22Rv1 (cell line): Measurements from ENCODE around the gene SORBS1.
"Not testable (repeated sequence)": the region's sequence is repeated elsewhere in the genome, so short reads cannot be mapped to it uniquely, and the experiment has no call there.

ENCODE experiments used
- H3K27ac ChIP-seq: fragments of 450-650 bp; 2 replicates; pipeline ENCODE4 v1.5.1; 2017
- ZFX ChIP-seq: fragments of 450-650 bp; IDR thresholded peaks from 2 replicates; pipeline ENCODE4 v1.6.1; 2017; ENCODE audit warnings: antibody characterized with exemption, borderline replicate concordance
- TF ChIP-seq, protein P1 (sequence below): fragments of 450-650 bp; IDR thresholded peaks from 2 replicates; pipeline ENCODE4 v1.5.1; 2017; ENCODE audit warnings: mild to moderate bottlenecking

The SORBS1 gene

DNA sequence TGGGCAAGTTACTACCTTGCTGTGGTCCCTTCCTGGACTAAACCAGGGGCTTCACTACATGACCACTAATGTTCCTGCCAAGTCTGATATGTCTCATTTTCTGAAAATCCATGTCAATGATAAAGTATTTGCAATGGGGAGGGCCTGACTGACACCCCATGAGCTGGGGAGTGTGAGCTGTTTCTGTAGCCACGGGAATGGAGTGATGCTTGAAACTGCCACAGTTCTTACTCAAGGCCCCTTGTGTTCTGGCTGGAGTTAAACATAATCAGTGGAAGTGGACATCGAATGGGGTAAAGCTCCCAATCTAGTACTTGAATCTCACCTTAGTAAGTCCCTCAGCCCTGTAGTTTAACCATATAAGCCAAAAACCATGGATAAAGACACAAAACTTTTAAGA lies 208.5 kb downstream of the SORBS1 start:
- no peak overlapping the region for H3K27ac ChIP-seq
- TF ChIP-seq, protein P1, sequence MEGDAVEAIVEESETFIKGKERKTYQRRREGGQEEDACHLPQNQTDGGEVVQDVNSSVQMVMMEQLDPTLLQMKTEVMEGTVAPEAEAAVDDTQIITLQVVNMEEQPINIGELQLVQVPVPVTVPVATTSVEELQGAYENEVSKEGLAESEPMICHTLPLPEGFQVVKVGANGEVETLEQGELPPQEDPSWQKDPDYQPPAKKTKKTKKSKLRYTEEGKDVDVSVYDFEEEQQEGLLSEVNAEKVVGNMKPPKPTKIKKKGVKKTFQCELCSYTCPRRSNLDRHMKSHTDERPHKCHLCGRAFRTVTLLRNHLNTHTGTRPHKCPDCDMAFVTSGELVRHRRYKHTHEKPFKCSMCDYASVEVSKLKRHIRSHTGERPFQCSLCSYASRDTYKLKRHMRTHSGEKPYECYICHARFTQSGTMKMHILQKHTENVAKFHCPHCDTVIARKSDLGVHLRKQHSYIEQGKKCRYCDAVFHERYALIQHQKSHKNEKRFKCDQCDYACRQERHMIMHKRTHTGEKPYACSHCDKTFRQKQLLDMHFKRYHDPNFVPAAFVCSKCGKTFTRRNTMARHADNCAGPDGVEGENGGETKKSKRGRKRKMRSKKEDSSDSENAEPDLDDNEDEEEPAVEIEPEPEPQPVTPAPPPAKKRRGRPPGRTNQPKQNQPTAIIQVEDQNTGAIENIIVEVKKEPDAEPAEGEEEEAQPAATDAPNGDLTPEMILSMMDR: no peak
- no peak for TF ChIP-seq ZFX

DNA sequence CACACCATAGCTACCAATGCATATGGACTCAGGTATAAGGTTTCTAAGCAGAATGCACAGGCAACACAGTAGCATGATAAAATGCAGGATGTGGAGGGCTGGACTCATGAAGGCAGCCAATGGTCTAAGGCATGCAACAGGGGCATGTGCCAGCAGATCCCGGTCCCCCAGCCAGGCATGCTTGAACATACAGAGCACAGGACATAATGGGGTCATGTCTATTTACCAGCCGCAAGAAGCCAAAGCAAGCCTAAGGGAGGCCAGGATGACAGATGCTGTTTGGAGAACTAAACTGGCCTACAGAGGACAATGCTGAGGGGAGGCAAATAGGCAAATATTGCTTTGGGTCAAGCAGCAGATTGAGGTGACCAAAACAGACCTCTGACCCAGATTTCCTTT lies 210.3 kb downstream of the SORBS1 start:
- no peak overlapping the region for H3K27ac ChIP-seq
- TF ChIP-seq, protein P1: no peak

DNA sequence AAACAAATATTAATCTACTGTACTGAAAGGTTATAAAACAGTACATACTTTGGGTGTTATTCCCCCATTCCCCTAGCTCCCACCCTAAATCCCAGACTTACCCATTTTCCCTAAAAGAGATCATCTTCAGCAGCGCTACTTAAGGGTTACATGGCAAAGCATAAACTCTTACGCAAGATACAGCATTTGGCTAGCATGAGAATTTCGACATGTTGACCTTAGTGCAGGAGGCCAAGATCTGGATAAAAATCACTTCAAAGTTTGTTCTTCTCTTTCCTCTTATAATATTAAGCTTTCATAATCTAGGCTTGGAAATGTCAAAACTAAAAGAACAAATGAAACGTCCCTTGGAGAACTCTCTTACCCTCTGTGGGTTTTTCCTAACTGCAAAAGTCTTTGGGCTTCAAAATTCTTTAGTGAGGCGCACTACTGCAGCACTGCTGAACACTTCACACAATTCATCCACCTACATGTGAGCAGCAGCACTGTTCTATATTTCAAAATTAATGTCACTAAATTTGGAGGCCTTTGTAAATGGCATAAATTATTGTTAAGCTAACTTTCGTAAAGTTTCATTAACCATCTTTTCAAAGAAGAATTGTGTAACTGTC lies 210.8 kb downstream of the SORBS1 start:
- H3K27ac ChIP-seq: no peak overlapping the region
- no peak for TF ChIP-seq ZFX
- TF ChIP-seq, protein P1: no peak

DNA sequence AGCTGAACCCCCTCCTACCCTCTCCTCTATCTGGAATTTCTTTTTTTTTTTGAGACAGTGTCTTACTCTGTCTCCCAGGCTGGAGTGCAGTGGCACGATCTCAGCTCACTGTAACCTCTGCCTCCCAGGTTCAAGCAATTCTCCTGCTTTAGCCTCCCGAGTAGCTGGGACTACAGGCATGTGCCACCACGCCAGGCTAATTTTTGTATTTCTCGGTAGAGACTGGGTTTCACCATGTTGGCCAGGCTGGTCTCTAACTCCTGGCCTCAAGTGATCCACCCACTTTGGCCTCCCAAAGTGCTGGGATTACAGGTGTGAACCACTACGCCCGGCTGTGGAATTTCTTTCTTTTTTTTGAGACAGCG lies 213.8 kb downstream of the SORBS1 start:
- not testable (repeated sequence) for H3K27ac ChIP-seq

DNA sequence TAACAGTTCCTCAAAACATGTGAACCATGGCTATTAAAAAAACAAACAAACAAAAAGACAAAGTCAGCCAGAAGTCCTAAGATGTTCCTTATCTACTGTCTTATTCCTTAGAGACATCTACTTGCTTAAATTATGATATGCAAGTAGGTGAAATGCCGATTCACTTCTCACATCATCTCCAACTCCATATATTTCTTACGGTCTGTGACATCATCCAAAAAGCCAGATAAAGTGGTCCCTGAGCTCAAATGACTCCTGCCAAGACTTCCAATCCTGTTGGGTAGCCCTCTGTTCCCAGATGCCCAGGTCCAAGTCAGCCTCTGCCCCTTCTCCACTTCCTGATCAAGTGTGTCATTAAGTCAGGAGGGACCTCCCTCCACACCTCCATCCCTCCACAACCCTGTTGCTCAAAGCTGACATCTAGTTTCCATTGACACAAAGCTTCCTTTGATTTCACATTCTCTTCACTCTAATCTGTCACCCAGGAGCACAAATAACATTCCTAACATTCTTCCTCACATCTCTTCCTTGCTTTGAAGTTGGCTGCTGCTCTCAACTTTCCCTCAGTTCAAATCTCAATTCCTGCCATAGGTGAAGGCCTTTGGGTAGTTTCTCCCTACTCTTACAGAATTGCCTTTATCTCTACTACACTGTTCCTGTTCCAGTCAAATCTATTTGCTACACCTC lies 214.3 kb downstream of the SORBS1 start:
- TF ChIP-seq, protein P1: no peak
- no peak for TF ChIP-seq ZFX
- H3K27ac ChIP-seq: no peak overlapping the region

DNA sequence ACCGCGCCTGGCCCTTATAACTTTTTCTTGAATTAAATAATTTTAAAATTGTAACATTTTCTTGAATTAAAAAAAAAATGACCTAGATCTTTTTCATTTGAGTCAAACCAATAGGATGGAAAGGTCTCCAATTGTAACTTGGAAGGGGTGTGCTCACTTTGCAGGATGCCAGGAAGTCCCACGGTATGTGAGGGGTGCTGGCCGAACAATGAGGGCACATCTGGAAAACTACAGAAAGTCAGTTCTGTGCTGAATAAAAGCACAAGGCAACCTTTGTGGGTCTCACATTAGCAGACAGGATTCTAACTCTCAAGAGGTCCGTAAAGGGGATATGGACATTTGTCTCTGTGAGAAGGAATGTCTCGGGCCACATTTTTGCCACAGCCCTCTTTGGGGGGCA lies 217.6 kb downstream of the SORBS1 start:
- no peak overlapping the region for H3K27ac ChIP-seq
- no peak for TF ChIP-seq ZFX
- TF ChIP-seq, protein P1: no peak

DNA sequence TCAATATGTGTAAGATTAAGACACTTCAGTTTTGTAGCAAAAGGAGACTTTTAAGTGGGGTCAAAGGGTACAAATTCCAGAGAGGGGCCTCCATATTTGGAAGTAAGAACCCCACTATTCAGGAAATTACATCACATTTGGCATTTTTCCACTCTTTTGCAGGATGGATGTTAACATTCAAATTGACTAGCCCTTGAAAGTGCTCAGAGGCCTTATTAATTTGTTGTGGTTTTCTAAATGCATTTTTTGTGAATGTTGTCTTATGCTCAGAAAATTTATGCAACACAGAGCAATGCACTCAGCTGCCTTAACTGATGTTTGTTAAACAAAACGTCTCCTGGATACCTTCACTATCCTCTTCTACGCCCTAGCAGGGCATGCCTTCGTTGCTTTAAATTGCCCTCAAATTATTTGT lies 219.4 kb downstream of the SORBS1 start:
- no peak overlapping the region for H3K27ac ChIP-seq
- no peak for TF ChIP-seq ZFX
- TF ChIP-seq, protein P1: no peak

DNA sequence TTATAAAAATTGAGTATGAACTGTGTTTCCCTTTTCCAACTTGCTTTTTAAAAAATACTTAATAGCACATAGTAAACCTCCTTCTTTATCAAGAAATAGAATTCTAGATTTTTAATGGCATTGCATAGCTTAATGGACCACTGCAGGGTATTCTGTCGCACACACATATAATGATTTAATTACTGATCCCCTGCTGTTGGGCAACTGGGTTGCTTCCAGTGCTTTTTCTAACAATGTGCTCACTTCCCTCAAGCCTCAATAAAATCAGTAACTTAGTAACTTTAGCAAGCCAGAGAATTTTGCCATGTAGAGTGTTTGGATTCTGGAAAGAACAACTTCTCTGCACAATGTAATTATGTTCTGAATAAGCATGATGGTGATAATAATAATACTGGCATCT lies 221.3 kb downstream of the SORBS1 start:
- TF ChIP-seq, protein P1: no peak
- TF ChIP-seq ZFX: no peak
- no peak overlapping the region for H3K27ac ChIP-seq
